HFFc6 (cell line): Measurements from ENCODE around the gene SPATA31D4. TPM values are rescaled to one million over a fixed set of nuclear protein-coding genes. Genes with fewer than 3 reads are reported as not detected.

Experiments used
- DNase-seq: peaks from one replicate; pipeline ENCODE4 v3.0.0-alpha.2; 2018
- H3K27ac Mint-ChIP-seq: 2 replicates; pipeline ENCODE4 v1.8.0; 2020; ENCODE audit warnings: mild to moderate bottlenecking, mixed read lengths
- H3K27me3 Mint-ChIP-seq: 2 replicates; pipeline ENCODE4 v1.8.0; 2021; ENCODE audit warnings: mild to moderate bottlenecking, moderate library complexity, mixed read lengths; ENCODE audit not compliant: insufficient read depth
- H3K36me3 Mint-ChIP-seq: 2 replicates; pipeline ENCODE4 v1.8.0; 2021; ENCODE audit warnings: low read depth, mixed read lengths
- H3K4me1 Mint-ChIP-seq: 2 replicates; pipeline ENCODE4 v1.8.0; 2020; ENCODE audit warnings: low read depth, mixed read lengths
- H3K4me3 Mint-ChIP-seq: 2 replicates; pipeline ENCODE4 v1.8.0; 2020; ENCODE audit warnings: mild to moderate bottlenecking, moderate library complexity, mixed read lengths
- H3K9me3 Mint-ChIP-seq: 2 replicates; pipeline ENCODE4 v1.8.0; 2020; ENCODE audit warnings: mild to moderate bottlenecking, mixed read lengths
- CTCF ChIP-seq: fragments of 200-600 bp; sonication (generic); IDR thresholded peaks from 2 replicates; pipeline ENCODE4 v1.5.0; 2021; ENCODE audit warnings: antibody characterized with exemption, mild to moderate bottlenecking
- total RNA-seq, 6 experiments: library from RNA; stranded (reverse); fragmentation: NEBNext Ultra II Directional; extraction: Animal tissue kit (Norgen Biotek cat#: 25700); gene quantifications; 2 replicates in 1 of 6; 3 replicates in 5 of 6; pipeline ENCODE4 v1.2.3, GENCODE V29; 2021

SPATA31D4 gene
- total RNA-seq, 6 experiments from 2014 or later: not detected

GRCh38 chr9:81971727-81972126 is 43.5 kb downstream of the SPATA31D4 start:
- H3K27me3 Mint-ChIP-seq: peaks cover 6% of the 10 kb centered on the region
- no peak overlapping the region for H3K27ac Mint-ChIP-seq
- H3K36me3 Mint-ChIP-seq: no peaks in the 10 kb centered on the region
- H3K9me3 Mint-ChIP-seq: no peaks in the 10 kb centered on the region
- no peak for TF ChIP-seq CTCF
- H3K4me3 Mint-ChIP-seq: no peak overlapping the region
- no peaks in the 10 kb centered on the region for H3K4me1 Mint-ChIP-seq
- DNase-seq: no peak

GRCh38 chr9:81974764-81975163 is 46.5 kb downstream of the SPATA31D4 start:
- Mint-ChIP-seq H3K4me1 (peaks cover 3% of the 10 kb centered on the region; the same call in 1 of the 2 replicates), H3K27ac (no peak overlapping the region), H3K36me3 (no peaks in the 10 kb centered on the region), H3K9me3 (no peaks in the 10 kb centered on the region), H3K4me3 (no peak overlapping the region), H3K27me3 (peaks cover 4% of the 10 kb centered on the region; the same call in 1 of the 2 replicates)
- DNase-seq: no peak
- no peak for TF ChIP-seq CTCF

- TF ChIP-seq CTCF: no peak
- Mint-ChIP-seq H3K4me3 (no peak overlapping the region), H3K27me3 (0 out of 2 replicates have a peak, but pooled peaks cover 1% of the 10 kb centered on the region), H3K36me3 (no peaks in the 10 kb centered on the region), H3K9me3 (no peaks in the 10 kb centered on the region), H3K4me1 (peaks cover 16% of the 10 kb centered on the region), H3K27ac (no peak overlapping the region)
- DNase-seq: no peak
Observed at GRCh38 chr9:81976351-81976750, 48.1 kb downstream of the SPATA31D4 start.

- Mint-ChIP-seq H3K9me3 (no peaks in the 10 kb centered on the region), H3K36me3 (no peaks in the 10 kb centered on the region), H3K4me1 (peaks cover 16% of the 10 kb centered on the region), H3K27me3 (0 out of 2 replicates have a peak, but pooled peaks cover 1% of the 10 kb centered on the region), H3K4me3 (no peak overlapping the region), H3K27ac (no peak overlapping the region)
- no peak for DNase-seq
- no peak for TF ChIP-seq CTCF
Observed at GRCh38 chr9:81979196-81979595, 51.0 kb downstream of the SPATA31D4 start.

GRCh38 chr9:81980568-81980967 is 52.3 kb downstream of the SPATA31D4 start:
- H3K4me3 Mint-ChIP-seq: no peak overlapping the region
- 0 out of 2 replicates have a peak, but pooled peaks cover 1% of the 10 kb centered on the region for H3K27me3 Mint-ChIP-seq
- TF ChIP-seq CTCF: no peak
- no peaks in the 10 kb centered on the region for H3K36me3 Mint-ChIP-seq
- H3K9me3 Mint-ChIP-seq: no peaks in the 10 kb centered on the region
- H3K4me1 Mint-ChIP-seq: peaks cover 20% of the 10 kb centered on the region
- no peak overlapping the region for H3K27ac Mint-ChIP-seq
- DNase-seq: no peak

GRCh38 chr9:81981883-81982282 is 53.7 kb downstream of the SPATA31D4 start:
- no peak for DNase-seq
- Mint-ChIP-seq H3K9me3 (no peaks in the 10 kb centered on the region), H3K4me3 (no peak overlapping the region), H3K36me3 (no peaks in the 10 kb centered on the region), H3K27ac (no peak overlapping the region), H3K4me1 (peaks cover 20% of the 10 kb centered on the region), H3K27me3 (0 out of 2 replicates have a peak, but pooled peaks cover 3% of the 10 kb centered on the region)
- no peak for TF ChIP-seq CTCF
